MM.1S (cell line): ENCODE results near the gene RIMKLB.

Source experiments
- DNase-seq: peaks from one replicate; pipeline ENCODE4 v3.0.0-alpha.2; 2015
- H2AFZ ChIP-seq: fragments of 300-600 bp; sonication (generic); 2 replicates; pipeline ENCODE4 v1.6.0; 2016; ENCODE audit warnings: antibody characterized with exemption, low read length
- H3F3A ChIP-seq: fragments of 300-600 bp; sonication (generic); 2 replicates; pipeline ENCODE4 v1.6.1; 2016; ENCODE audit warnings: mild to moderate bottlenecking, antibody characterized with exemption, low read length, moderate library complexity, mixed read lengths; ENCODE audit not compliant: insufficient read depth
- H3K27ac ChIP-seq: fragments of 300-600 bp; sonication (generic); 2 replicates; pipeline ENCODE4 v1.5.1; 2016; ENCODE audit warnings: mild to moderate bottlenecking, low read length
- H3K27me3 ChIP-seq: fragments of 300-600 bp; sonication (generic); replicated peaks from 2 replicates; pipeline ENCODE4 v1.6.0; 2016; ENCODE audit warnings: low read length; ENCODE audit not compliant: insufficient read depth
- H3K36me3 ChIP-seq: fragments of 300-600 bp; sonication (generic); replicated peaks from 2 replicates; pipeline ENCODE4 v1.6.1; 2016; ENCODE audit warnings: mild to moderate bottlenecking, low read length, mixed read lengths; ENCODE audit not compliant: insufficient read depth
- H3K4me1 ChIP-seq: fragments of 300-600 bp; sonication (generic); 2 replicates; pipeline ENCODE4 v1.6.1; 2016; ENCODE audit warnings: low read length, mixed read lengths
- H3K4me2 ChIP-seq: fragments of 300-600 bp; sonication (generic); 2 replicates; pipeline ENCODE4 v1.6.0; 2016; ENCODE audit warnings: low read depth, low read length
- H3K4me3 ChIP-seq: fragments of 300-600 bp; sonication (generic); 2 replicates; pipeline ENCODE4 v1.5.1; 2016; ENCODE audit warnings: low read length, mixed read lengths
- H3K79me2 ChIP-seq: fragments of 300-600 bp; sonication (generic); 2 replicates; pipeline ENCODE4 v1.6.1; 2016; ENCODE audit warnings: mixed run types, low read length, mixed read lengths
- H3K9ac ChIP-seq: fragments of 300-600 bp; sonication (generic); 2 replicates; pipeline ENCODE4 v1.6.1; 2016; ENCODE audit warnings: low read length, mixed read lengths
- H3K9me2 ChIP-seq: fragments of 300-600 bp; sonication (generic); replicated peaks from 2 replicates; pipeline ENCODE4 v1.6.1; 2016; ENCODE audit warnings: mild to moderate bottlenecking, low read length, mixed read lengths; ENCODE audit not compliant: insufficient read depth
- H3K9me3 ChIP-seq: fragments of 300-600 bp; sonication (generic); replicated peaks from 2 replicates; pipeline ENCODE4 v1.6.1; 2016; ENCODE audit warnings: mild to moderate bottlenecking, low read length, mixed read lengths; ENCODE audit not compliant: insufficient read depth
- H4K20me1 ChIP-seq: fragments of 300-600 bp; sonication (generic); 2 replicates; pipeline ENCODE4 v1.6.1; 2016; ENCODE audit warnings: mild to moderate bottlenecking, low read length, moderate library complexity, mixed read lengths; ENCODE audit not compliant: insufficient read depth
- EZH2 ChIP-seq: fragments of 300-600 bp; sonication (generic); optimal IDR thresholded peaks from 2 replicates; pipeline ENCODE3; 2017; ENCODE audit warnings: low read depth, mild to moderate bottlenecking, antibody characterized with exemption, low read length, mixed read lengths
- EZH2phosphoT487 ChIP-seq: fragments of 300-600 bp; sonication (generic); IDR thresholded peaks from 2 replicates; pipeline ENCODE4 v1.6.1; 2018; ENCODE audit warnings: antibody characterized with exemption, low read length
- TF ChIP-seq, protein P1 (sequence below): fragments of 300-600 bp; sonication (generic); IDR thresholded peaks from 2 replicates; pipeline ENCODE4 v1.5.1; 2016; ENCODE audit warnings: antibody characterized with exemption, low read length, mixed read lengths

Gene RIMKLB

GRCh38 chr12:8697120-8697475, 693 bp upstream of the RIMKLB start:
- Histone ChIP-seq H3K27ac (no peak overlapping the region; the same call in 1 of the 2 replicates), H3K27me3 (peaks cover 36% of the 10 kb centered on the region), H2AFZ (peak overlapping the region; percentile 67), H3K4me2 (peak overlapping the region; percentile 88), H3K9me3 (no peaks in the 10 kb centered on the region), H3F3A (peaks cover 10% of the 10 kb centered on the region; the same call in 1 of the 2 replicates), H3K36me3 (no peaks in the 10 kb centered on the region), H3K4me3 (peak overlapping the region; percentile 59), H3K4me1 (no peaks in the 10 kb centered on the region), H3K79me2 (no peaks in the 10 kb centered on the region), H4K20me1 (no peaks in the 10 kb centered on the region), H3K9ac (peak overlapping the region; percentile 16; the same call in 1 of the 2 replicates), H3K9me2 (no peaks in the 10 kb centered on the region)
- TF ChIP-seq, protein P1, sequence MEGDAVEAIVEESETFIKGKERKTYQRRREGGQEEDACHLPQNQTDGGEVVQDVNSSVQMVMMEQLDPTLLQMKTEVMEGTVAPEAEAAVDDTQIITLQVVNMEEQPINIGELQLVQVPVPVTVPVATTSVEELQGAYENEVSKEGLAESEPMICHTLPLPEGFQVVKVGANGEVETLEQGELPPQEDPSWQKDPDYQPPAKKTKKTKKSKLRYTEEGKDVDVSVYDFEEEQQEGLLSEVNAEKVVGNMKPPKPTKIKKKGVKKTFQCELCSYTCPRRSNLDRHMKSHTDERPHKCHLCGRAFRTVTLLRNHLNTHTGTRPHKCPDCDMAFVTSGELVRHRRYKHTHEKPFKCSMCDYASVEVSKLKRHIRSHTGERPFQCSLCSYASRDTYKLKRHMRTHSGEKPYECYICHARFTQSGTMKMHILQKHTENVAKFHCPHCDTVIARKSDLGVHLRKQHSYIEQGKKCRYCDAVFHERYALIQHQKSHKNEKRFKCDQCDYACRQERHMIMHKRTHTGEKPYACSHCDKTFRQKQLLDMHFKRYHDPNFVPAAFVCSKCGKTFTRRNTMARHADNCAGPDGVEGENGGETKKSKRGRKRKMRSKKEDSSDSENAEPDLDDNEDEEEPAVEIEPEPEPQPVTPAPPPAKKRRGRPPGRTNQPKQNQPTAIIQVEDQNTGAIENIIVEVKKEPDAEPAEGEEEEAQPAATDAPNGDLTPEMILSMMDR, result no peak
- TF ChIP-seq EZH2 (no peak), EZH2phosphoT487 (no peak)
- no peak for DNase-seq

- H3K4me2 ChIP-seq, result peak overlapping the region; percentile 98
- DNase-seq, result no peak
- no peaks in the 10 kb centered on the region for H3K4me1 ChIP-seq
- TF ChIP-seq, protein P1, result no peak
- TF ChIP-seq EZH2phosphoT487 (no peak), EZH2 (no peak)
- no peaks in the 10 kb centered on the region for H3K79me2 ChIP-seq
- no peaks in the 10 kb centered on the region for H3K9me3 ChIP-seq
- H3K27me3 ChIP-seq, result peaks cover 36% of the 10 kb centered on the region
- H4K20me1 ChIP-seq, result no peaks in the 10 kb centered on the region
- no peak overlapping the region for H3K27ac ChIP-seq
- peak overlapping the region; percentile 40; the same call in 1 of the 2 replicates for H3K9ac ChIP-seq
- H3K9me2 ChIP-seq, result no peaks in the 10 kb centered on the region
- peak overlapping the region; percentile 90 for H3K4me3 ChIP-seq
- peaks cover 10% of the 10 kb centered on the region; the same call in 1 of the 2 replicates for H3F3A ChIP-seq
- H2AFZ ChIP-seq, result peak overlapping the region; percentile 94
- H3K36me3 ChIP-seq, result no peaks in the 10 kb centered on the region
These were observed 501 bp downstream of the RIMKLB start for GRCh38 chr12:8698132-8698851.

GRCh38 chr12:8698879-8699278, 1.1 kb downstream of the RIMKLB start:
- Histone ChIP-seq H3K9me3 (no peaks in the 10 kb centered on the region), H3K36me3 (no peaks in the 10 kb centered on the region), H4K20me1 (no peaks in the 10 kb centered on the region), H3K4me2 (peak overlapping the region; percentile 98), H3K79me2 (no peaks in the 10 kb centered on the region), H3K4me1 (no peaks in the 10 kb centered on the region), H2AFZ (no peak overlapping the region), H3K27me3 (peaks cover 36% of the 10 kb centered on the region), H3F3A (peaks cover 10% of the 10 kb centered on the region; the same call in 1 of the 2 replicates), H3K27ac (no peak overlapping the region), H3K9me2 (no peaks in the 10 kb centered on the region), H3K4me3 (peak overlapping the region; percentile 90), H3K9ac (no peak overlapping the region)
- no peak for DNase-seq
- no peak for TF ChIP-seq EZH2phosphoT487
- TF ChIP-seq, protein P1, result no peak
- no peak for TF ChIP-seq EZH2
